Measurements from ENCODE around the gene ERICH6.

GRCh38 chr3:150687613-150688012 is 16.1 kb downstream of the ERICH6 start:
- TF ChIP-seq POLR2A (IDR thresholded peaks at IDR 0.05) (no peak), CTCF (IDR thresholded peaks at IDR 0.05) (no peak), POLR2AphosphoS5 (IDR thresholded peaks at IDR 0.05) (no peak), EP300 (IDR thresholded peaks at IDR 0.05) (no peak)
